DOHH2 (cell line): ENCODE measurements around the gene DMAC2.

ENCODE experiments used
- CTCF ChIP-seq: fragments of 200-600 bp; sonication (generic); IDR thresholded peaks from one replicate; pipeline ENCODE4 v1.5.1; 2014; ENCODE audit warnings: antibody characterized with exemption, mild to moderate bottlenecking, low read depth, low read length; ENCODE audit not compliant: poor library complexity, severe bottlenecking
- EZH2phosphoT487 ChIP-seq: fragments of 200-600 bp; sonication (generic); IDR thresholded peaks from 2 replicates; pipeline ENCODE4 v1.6.1; 2017; ENCODE audit warnings: borderline replicate concordance, mild to moderate bottlenecking, antibody characterized with exemption, low read length, moderate library complexity, mixed read lengths

GRCh38 chr19:41398050-41398418, 41.7 kb downstream of the DMAC2 start:
- TF ChIP-seq CTCF, result no peak
- TF ChIP-seq EZH2phosphoT487, result no peak
